GM21737 (cell line): ENCODE measurements around the gene FABP1.

Source experiments
- ATAC-seq: cut with Tn5 transposase; IDR thresholded peaks from one replicate; pipeline ENCODE4 v1.9.1; 2021; ENCODE audit warnings: mild to moderate bottlenecking, moderate library complexity; ENCODE audit not compliant: unreplicated experiment

Gene FABP1

DNA sequence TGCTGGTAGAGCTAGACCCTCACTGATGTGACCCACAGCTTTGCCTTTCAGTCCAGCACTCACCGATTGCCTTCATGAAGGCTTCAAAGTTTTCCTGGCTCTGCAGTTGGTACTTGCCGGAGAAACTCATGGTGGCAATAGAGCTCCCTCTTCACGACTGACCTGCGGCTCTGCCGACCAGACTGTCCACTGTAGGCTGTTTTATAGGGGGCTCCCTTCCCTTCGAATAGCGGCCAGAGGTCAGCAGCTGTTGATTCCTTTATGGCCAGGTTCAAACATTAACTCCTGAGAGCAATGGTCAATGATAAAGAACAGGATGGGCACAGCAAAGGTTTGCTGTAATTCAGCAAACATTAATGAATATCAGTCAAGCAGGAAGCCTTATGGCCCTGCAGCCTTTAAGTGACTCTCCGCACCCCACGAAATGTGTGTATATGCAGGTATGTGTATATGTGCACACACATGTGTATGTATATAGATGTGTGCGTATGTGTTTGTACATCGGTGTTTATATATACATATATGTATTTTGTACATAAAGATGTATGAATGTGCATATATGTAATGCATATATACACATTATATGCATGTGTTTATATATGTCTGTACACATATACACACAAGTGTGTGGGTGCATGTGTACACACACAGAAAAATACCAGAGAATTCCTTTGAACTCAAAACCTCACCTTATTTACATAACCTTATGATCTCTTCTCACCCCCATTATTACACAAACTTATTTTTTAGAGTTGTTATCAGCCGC is at the start of gene FABP1:
TSS of gene FABP1 (minus strand) at position 175 of the 766 bp plus-strand sequence. CDS start at position 130, 45 bp downstream.
- ATAC-seq: no peak

DNA sequence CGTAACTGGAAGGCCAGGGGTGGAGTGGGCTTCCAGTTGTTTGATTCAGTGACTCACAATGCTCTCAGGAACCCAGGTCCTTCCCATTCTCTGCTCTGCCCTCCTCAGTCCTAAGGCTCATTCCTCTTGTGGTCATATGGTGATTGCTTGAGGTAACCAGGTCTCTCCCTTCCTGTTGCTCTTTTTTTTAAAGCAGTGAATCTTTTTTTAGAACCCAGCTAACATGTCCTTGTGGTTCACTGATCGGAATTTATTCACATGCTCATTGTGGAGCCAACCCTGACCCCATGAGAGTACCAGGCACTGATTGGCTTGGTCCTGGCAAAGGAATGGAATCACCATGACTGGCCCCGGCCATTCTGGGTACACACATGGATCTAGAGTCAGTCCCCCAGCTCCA is 49.7 kb upstream of the FABP1 start:
- no peak for ATAC-seq

DNA sequence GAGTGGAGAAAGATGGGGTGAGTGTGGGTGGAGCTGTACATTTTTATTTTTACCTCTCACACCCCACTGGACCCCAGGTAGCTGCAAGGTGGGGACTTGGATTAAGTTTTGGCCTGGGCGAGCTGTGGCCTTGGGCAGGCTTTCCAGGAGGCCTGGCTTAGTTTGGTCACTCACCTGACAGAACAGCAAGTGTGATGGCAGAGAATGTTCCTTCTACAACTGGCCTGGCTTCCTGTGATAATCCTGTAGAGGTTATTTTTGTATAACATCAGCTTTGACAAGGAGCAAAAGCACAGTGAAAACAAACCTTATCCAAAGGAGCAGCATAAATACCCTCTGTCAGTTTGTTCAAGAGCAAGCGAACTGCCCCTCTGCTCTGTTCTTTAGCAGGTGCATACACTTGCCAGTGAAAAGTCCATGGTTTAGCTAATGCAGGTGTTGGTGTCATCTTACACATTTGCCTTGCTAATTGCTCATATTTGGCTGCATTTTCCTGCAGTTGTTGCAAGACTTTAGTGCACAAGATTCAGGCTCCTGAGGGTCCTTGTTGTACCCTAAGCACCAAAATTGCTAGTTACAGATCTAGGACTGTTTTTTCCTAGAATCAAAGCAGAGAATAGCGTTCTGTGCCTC is 48.6 kb upstream of the FABP1 start:
- no peak for ATAC-seq

DNA sequence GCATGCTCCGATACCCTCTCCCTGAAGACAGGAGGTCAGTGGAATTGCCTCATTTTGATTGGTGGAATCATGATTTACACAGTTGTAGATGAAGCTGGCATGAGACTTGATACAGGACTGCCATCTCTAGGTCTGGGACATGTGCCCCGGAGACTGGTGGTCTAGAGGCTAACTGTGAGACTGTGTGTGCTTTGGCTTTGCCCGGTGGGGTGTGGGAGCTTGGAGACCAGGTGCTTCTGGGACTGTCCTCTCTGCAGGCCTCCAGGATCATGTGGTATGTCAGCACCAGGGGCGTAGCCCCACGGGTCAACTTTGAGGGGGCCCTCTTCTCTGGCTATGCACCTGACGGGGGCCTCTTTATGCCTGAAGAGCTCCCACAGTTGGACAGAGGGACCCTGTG is 45.0 kb upstream of the FABP1 start:
- ATAC-seq: no peak

DNA sequence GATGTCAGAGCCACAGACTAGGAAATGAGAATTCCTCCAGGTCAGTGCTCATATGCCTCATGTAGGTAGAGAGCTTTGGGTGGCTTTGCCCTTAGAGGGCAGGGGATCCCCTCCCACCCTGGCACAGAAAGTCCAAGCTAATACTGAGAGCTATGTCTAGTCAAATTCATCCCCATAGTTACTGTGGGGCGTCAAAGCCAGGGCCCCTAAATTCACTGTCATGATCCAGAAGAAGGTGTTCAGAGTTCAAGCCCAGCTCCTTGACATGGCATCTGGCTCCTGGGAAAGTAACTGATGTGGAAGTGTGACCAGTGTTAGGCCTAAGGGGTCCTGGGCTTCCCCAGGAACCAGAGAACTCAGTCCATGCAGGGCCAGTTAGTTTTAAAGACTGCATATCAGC is 44.1 kb upstream of the FABP1 start:
- no peak for ATAC-seq

DNA sequence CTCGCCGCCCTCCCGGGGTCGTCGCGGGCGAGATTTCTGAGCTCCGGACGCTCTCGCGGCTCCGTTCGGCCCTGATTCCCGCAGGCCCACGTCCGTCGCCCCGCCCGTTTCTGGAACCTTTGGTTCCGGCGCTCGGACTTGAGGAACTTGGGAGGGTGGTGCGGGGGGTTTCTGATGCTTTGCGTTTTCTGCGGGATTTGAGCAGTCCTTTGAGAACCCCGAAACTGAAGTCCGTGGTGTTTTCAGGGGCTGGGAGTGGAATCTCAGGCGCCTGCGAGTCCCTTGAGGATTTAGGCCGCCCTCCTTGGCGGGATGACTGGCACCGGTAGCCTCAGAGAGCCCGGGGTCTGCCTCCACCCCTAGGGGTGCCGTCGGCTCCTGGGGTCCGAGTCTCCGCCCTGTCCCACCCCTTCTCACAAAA is 42.6 kb upstream of the FABP1 start:
- ATAC-seq: no peak

DNA sequence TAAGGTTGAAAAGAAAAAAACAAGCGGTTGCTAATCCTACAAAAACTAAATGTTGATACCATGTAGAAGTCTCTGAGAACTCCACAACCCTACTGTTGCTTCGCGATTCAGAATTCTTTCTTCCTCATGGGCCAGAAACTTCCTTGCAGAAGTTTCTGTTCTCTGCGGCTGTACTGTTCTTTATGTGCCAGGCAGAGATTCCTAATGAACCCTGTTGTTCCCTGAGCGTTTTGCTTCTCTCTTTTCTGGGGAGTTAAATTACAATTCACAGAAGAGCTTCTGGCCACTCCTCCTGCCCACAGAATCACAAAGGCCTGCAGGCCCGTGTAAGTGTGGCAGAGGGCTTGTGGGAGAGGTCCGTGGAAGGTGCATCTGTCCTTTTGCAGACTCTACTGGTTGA is 40.5 kb upstream of the FABP1 start:
- no peak for ATAC-seq

DNA sequence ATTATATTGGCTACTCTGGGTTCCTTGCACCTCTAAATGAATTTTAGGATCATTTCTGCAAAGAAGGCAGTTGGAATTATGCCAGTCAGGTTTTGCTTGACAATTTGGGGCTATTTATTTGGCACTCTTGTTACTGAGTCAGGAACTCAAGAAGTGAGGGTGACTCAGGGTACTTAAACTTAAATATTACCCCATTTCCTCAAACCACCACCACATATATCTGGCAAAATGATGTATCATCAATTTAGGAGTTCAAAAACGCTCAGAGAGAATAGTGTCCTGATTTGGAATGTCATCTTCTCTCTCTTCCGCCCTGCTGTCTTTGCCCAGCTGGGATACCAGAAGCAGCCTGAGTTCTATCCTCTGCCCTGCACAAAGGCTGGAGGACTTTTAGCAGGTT is 39.9 kb upstream of the FABP1 start:
- no peak for ATAC-seq

DNA sequence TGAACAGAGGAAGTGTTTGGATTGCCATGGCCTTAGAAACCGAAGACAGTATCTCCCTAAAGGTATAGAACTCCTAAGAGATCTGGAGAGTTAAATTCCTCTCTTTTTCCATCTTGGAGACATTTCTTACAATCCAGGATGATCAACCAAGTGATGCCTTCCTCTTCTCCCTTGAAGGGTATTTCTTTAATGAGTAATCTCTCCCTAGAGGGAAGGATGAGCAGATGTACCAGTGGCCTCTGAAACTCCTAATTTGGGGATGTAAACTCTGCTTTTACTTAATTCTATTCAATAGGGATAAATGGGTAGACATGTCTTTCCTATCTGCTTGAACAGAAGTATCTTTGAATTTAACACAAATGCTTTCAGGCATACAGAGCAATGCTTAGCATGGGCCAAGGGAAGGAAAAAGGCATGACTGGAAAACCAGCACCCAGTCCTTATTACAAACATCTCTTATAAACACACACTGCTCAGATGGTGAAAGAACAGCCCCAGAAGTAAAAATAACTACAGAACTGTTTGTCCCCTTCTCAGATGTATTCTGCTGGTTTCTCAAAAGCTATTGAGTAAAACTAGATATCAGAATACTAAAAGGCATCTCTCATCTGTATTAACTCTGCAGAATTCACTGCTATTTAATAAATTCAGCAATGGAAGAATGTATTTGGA is 37.6 kb upstream of the FABP1 start:
- no peak for ATAC-seq

DNA sequence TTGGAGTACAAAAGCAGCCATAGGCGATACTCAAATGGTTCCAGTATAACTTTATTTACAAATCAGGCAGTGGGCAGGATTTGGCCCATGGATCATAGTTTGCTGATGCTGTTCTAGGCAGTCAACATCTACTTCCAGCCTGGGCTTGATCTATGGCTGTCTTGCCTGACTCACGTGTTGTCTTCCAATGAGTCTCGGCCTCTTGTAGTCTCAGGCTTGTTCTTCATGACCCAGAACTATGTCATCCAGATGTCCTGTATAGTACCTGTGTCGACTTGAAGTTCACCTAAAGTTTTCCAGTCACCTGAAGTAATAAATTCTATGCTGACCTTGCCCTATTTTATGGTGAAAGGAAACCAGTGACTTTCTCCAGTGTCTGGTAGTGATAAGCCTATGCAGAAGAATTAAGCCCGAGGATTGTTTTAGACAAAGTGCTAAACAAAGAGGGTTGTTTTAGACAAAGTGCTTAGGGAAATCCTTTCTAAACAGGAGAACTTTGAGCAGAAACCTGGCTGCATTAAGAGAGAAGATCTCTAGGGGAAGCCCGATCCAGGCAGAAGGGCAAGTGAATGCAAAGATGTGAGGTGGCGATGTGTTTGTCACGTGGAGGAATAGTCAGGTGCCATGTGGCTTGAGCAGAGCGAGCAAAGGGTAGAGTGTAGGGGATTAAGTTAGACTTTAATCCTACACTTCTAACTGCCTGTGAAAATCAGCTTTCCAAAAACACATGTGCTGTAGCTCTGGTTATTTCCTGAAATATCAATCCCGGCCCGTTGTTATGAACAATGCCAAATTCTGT is 33.8 kb upstream of the FABP1 start:
- no peak for ATAC-seq

DNA sequence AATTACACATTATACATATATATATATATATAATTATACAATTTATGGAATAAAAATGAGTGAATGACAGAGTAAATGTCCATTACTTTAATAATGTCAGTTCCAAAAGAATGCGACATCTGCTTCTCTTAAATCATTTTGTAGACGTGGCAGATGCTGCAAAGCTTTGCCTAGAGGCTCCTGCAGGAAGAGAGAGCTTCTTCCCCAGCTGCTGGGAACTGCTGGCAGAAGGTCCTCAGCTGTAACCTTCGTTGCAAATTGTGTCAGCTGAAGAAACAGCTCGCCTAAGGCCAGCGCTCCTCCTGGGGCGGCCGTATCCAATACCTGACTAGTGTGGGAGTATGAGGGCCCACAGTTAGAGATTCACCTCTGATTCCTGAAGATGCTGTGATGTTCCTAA is 32.7 kb upstream of the FABP1 start:
- ATAC-seq: no peak

DNA sequence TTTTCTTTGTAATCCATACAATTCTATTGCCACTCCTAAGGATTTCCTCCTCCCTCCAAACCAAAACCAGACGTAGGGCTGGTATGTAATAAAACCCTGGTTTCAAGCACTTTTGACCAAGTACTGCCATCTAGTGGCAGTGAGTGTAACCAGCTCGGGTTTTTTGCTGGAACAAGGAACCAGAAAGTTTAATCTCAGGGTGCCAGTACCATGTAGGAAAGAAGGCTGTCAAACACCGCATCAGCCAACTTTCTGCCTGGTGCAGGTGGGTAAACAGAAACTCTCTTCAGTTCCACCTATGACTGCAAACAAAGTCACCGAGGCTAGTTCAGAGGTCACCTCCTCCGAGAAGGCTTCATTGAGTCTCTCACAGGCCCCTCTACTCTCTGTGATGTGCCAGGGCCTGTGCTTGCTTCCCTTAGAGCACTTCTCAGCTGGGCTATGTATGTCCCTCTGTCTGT is 32.1 kb upstream of the FABP1 start:
- ATAC-seq: no peak

DNA sequence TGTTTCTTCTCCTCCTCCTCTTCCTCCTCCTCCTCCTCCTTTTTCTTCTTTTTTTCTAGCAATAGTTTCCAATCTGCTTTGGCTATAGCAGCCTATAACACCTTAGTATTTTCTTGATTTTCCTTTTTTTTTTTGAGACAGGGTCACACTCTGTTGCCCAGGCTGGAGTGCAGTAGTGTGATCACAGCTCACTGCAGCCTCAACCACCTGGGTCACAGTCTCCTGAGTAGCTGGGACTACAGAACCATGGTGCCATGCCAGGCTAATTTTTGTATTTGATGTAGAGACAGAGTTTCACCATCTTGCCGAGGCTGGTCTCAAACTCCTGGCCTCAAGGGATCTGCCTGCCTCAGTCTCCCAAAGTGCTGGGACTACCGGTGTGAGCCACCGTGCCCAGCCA is 31.6 kb upstream of the FABP1 start:
- no peak for ATAC-seq

DNA sequence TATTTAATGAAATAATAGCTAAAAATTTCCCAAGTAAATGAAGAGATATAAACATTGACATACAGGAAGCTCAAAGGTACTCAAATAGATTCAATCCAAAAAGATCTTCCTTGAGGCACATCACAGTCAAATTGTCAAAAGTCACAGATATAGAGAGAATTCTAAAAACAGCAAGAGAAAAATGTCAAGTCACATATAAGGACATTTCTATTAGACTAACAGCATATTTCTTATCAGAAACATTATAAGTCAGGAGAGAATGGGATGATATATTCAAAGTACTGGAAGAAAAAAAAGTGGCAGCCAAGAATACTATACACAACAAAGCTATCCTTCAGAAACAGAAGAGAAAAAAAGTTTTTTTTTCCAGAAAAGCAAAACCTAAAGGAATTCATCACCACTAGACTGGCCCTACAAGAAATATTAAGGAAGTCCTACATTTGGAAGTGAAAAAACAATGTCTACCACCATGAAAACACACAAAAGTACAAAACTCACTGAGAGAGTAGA is 21.1 kb upstream of the FABP1 start:
- ATAC-seq: no peak

DNA sequence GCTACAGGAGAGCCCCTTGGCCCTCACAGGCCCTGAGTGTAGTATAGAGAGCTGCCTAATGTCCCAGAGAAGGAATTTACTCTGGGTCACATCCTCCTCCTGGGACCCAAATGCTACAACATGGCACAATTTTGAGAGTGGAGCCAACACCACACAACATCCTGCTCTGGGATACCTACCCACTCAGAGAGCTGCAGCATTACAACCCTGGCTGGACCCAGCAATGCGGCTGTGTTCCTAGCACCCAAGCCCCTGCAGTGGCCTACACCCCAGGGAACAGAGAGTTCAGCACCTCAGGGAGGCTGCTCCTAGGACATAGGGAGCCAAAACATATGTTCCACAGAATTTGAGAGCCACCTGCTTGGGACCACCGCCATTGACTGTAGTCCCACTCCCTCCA is 19.3 kb upstream of the FABP1 start:
- ATAC-seq: no peak

DNA sequence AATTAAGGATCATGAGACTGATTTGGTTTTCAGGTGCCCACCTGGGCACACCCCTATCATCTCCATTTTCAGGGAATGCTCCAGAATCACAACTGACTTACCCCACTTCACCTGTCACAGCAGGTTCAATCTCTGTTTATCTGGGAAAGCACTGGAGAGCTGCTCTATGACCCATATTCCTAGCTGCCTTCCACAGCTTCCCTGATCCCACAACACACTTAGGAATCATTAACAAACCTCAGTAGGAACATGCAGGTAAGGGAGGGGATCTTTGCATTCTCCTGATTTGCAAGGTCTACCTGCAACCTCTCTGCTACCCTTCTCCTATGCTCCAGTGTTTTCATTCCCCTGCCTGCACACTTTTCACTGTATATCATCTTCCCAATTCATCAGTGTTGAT is 18.7 kb upstream of the FABP1 start:
- ATAC-seq: no peak

DNA sequence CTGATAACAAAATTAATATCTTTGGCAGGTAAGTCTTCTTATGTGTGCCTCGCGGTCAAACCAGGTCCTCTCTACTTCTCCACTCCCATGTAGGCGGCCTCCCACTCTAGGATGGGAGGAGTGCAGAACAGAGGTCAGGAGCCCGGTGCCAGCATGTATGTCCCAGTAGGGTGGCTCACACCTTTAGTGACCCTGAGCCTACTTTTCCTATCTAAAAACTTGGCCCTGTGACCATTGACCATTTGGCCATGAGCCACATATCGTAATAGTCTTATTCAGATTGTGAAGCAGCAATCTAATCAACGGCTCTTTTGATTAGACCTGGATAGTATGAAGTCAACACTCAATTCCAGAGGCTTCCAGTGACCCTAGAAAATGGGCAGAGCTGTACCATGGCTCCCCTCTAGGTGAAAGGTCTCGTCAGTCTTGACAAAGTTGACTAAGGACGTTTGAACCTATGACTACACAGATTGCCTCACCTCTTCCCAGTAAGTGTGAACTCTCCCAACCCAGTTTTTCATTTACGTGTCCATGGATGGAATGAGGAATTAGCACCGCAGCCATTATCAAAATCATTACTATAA is 17.1 kb upstream of the FABP1 start:
- ATAC-seq: no peak

DNA sequence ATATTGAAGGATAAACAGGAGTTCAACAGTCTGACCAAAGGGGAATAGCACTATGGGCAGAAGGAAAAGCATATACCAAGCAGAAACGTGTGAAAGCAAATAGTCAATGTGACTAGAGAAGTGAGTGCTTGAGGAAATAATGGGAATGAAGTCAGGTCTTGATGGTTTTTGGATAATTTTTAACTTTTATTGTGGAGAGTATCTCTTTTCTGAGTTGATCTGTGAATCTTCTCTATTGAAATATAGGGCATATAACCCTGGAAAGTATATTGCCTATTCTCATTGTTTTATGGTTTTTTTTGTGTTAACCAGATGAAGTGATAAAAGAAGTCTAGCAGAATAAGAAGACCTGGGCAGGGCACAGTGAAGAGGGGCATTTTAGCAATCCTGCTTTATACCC is 16.4 kb upstream of the FABP1 start:
- no peak for ATAC-seq

DNA sequence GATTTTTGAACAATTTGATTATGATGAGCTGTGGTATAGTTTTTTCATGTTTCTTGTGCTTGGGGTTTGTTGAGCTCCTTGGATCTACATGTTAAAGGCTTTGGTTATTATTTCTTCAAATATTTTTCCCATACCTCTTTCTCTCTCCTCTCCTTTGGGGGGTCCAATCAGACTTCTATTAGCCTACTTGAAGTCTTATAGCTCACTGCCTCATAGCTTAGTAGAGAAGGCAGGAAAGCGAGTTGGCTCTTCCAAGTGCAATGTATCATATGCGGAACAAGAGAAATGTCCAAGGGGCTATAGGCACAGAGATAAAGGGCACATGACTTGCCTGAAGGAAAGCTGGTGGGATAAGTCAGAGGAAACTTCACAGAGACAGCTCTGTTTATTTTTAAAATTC is 14.1 kb upstream of the FABP1 start:
- no peak for ATAC-seq

DNA sequence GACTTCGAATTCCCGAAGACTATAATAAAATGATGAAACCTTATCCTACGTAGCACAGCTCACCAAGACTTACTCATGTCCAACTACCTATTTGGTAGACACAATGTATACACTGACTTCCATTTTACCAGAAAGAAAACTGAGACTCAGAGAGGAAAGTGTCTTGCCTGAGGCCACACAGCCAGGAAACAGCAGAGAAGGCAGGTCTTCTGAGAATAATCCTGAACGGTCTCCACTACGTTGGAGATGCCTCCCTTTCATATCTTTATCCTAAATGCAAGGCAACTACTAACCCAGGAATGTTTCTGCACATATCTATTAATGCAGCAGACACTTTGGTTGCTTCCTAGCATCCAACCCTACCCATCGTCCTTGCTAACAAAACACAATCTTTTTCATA is 11.9 kb upstream of the FABP1 start:
- no peak for ATAC-seq
